Osteocyte (in vitro differentiated cells): ENCODE results near the gene HDDC2. TPM values are rescaled to one million over a fixed set of nuclear protein-coding genes. Genes with fewer than 3 reads are reported as not detected.
A peak's percentile ranks its signal among the peaks of the same experiment; 100 is the strongest.

Source experiments
- DNase-seq: peaks from one replicate; pipeline ENCODE4 v3.0.0; 2021; ENCODE audit warnings: mixed read lengths; ENCODE audit not compliant: unreplicated experiment; ENCODE audit errors: extremely low spot score
- H3K27ac Mint-ChIP-seq: one replicate; pipeline ENCODE4 v1.8.0; 2021; ENCODE audit warnings: mild to moderate bottlenecking, mixed read lengths; ENCODE audit not compliant: unreplicated experiment
- H3K27me3 Mint-ChIP-seq: one replicate; pipeline ENCODE4 v1.8.0; 2021; ENCODE audit warnings: mixed read lengths; ENCODE audit not compliant: unreplicated experiment
- H3K36me3 Mint-ChIP-seq: one replicate; pipeline ENCODE4 v1.8.0; 2021; ENCODE audit warnings: mixed read lengths; ENCODE audit not compliant: unreplicated experiment
- H3K4me1 Mint-ChIP-seq: one replicate; pipeline ENCODE4 v1.8.0; 2021; ENCODE audit warnings: mixed read lengths; ENCODE audit not compliant: unreplicated experiment
- H3K4me3 Mint-ChIP-seq: one replicate; pipeline ENCODE4 v1.8.0; 2021; ENCODE audit warnings: mild to moderate bottlenecking, moderate library complexity, mixed read lengths; ENCODE audit not compliant: unreplicated experiment
- H3K9me3 Mint-ChIP-seq: one replicate; pipeline ENCODE4 v1.8.0; 2021; ENCODE audit warnings: mixed read lengths; ENCODE audit not compliant: unreplicated experiment
- CTCF ChIP-seq: fragments of 200-600 bp; sonication (generic); IDR thresholded peaks from 2 replicates; pipeline ENCODE4 v1.5.0; 2021; ENCODE audit warnings: antibody characterized with exemption, mild to moderate bottlenecking, moderate library complexity
- total RNA-seq: library from RNA; stranded (reverse); gene quantifications from 2 replicates; pipeline ENCODE4 v1.2.1, GENCODE V29; 2021

HDDC2 gene
- total RNA-seq, 1 donor from 2014 or later = 56.6 TPM

- Mint-ChIP-seq H3K9me3 (peaks cover 7% of the 10 kb centered on the region), H3K4me1 (peaks cover 27% of the 10 kb centered on the region), H3K27me3 (no peaks in the 10 kb centered on the region), H3K4me3 (peak overlapping the region; percentile 85), H3K36me3 (peaks cover 30% of the 10 kb centered on the region), H3K27ac (peak overlapping the region; percentile 91)
- TF ChIP-seq CTCF = no peak
- DNase-seq = no peak
These were observed 754 bp downstream of the HDDC2 start for GRCh38 chr6:125300992-125301434.

- H3K27ac Mint-ChIP-seq = no peak overlapping the region
- no peaks in the 10 kb centered on the region for H3K27me3 Mint-ChIP-seq
- no peak overlapping the region for H3K4me3 Mint-ChIP-seq
- peaks cover 38% of the 10 kb centered on the region for H3K4me1 Mint-ChIP-seq
- H3K36me3 Mint-ChIP-seq = peaks cover 42% of the 10 kb centered on the region
- no peak for DNase-seq
- TF ChIP-seq CTCF = no peak
- peaks cover under 1% of the 10 kb centered on the region for H3K9me3 Mint-ChIP-seq
These were observed 2.5 kb downstream of the HDDC2 start for GRCh38 chr6:125299257-125299656.

- no peaks in the 10 kb centered on the region for H3K9me3 Mint-ChIP-seq
- TF ChIP-seq CTCF = no peak
- H3K36me3 Mint-ChIP-seq = peaks cover 62% of the 10 kb centered on the region
- no peaks in the 10 kb centered on the region for H3K27me3 Mint-ChIP-seq
- H3K4me3 Mint-ChIP-seq = no peak overlapping the region
- no peak overlapping the region for H3K27ac Mint-ChIP-seq
- peaks cover 35% of the 10 kb centered on the region for H3K4me1 Mint-ChIP-seq
- DNase-seq = no peak
These were observed 5.3 kb downstream of the HDDC2 start for GRCh38 chr6:125296471-125296870.

DNA sequence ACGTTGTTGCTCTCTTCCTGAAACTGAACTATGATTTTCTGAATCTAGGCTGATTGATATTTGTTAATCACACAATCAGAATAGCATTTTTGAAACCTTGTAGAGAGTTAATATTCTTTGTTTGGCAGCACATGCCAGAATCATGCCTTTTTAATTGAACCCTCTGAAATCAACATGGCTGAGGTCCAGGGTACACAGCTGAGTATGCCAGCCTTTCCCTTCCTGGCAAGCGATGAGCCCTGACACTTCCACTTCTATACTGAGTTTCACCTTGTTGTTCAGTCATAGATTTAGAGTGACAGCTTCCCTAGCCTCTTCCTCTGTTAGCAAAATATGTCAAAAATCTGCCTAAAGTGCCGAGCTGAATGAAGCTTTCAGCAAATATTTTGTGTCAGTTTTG is 6.8 kb downstream of the HDDC2 start:
- Mint-ChIP-seq H3K36me3 (peaks cover 71% of the 10 kb centered on the region), H3K9me3 (no peaks in the 10 kb centered on the region), H3K27me3 (no peaks in the 10 kb centered on the region)

DNA sequence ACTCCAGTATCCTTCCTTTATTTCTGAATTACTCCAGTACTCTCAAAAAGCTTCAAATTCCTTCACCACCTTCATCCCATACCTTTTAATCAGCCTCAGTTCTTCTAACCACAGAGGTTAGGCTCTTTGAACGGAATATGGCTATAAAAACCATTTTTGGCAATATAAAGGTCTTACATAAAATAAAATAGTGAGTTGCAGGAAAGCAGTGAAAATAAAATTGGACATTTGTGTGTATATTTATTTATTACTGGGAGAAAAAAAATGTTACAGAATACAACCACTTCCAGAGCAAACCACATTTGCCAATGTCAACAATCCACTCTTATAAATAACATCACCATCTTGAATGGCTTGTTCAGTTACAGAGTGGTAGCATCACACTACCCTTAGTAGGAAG is 7.7 kb downstream of the HDDC2 start:
- Mint-ChIP-seq H3K27me3 (no peaks in the 10 kb centered on the region), H3K4me1 (peaks cover 16% of the 10 kb centered on the region), H3K27ac (no peak overlapping the region), H3K9me3 (no peaks in the 10 kb centered on the region), H3K36me3 (peaks cover 70% of the 10 kb centered on the region), H3K4me3 (no peak overlapping the region)
- no peak for DNase-seq
- no peak for TF ChIP-seq CTCF

More for the DNA sequence above, 6.8 kb downstream of the HDDC2 start:
- Mint-ChIP-seq H3K27ac (no peak overlapping the region), H3K4me1 (peaks cover 23% of the 10 kb centered on the region), H3K4me3 (no peak overlapping the region)
- DNase-seq = no peak
- no peak for TF ChIP-seq CTCF
